ENCODE measurements around the gene MEIOSIN. TPM values are rescaled to one million over a fixed set of nuclear protein-coding genes. Genes with fewer than 3 reads are reported as not detected.

MEIOSIN gene
- total and polyA plus RNA-seq, 2 of the 4 experiments (the other 2 are of a cell fraction): not detected

- no TSS peak for BruUV-seq (replicated peaks)
- dilution Hi-C loops (cut with HindIII; ENCODE audit: low sequenced_read_pairs, unreplicated experiment): no loop called here
Measured at GRCh38 chr19:45712699-45713067, 20.6 kb upstream of the MEIOSIN start.

More at GRCh38 chr19:45712699-45713067, 20.6 kb upstream of the MEIOSIN start:
- TF ChIP-seq CEBPB (IDR thresholded peaks at IDR 0.05; ENCODE audit: low read depth, low read length) (no peak), MAFK (IDR thresholded peaks at IDR 0.05; ENCODE audit: low read depth, low read length) (no peak), ELK1 (IDR thresholded peaks at IDR 0.05; ENCODE audit: borderline replicate concordance, low read depth, low read length) (no peak), POLR2A (IDR thresholded peaks at IDR 0.05; ENCODE audit: low read depth, low read length) (no peak), MXI1 (IDR thresholded peaks at IDR 0.05; ENCODE audit: borderline replicate concordance, low read depth, low read length) (no peak), NFE2L2 (IDR thresholded peaks at IDR 0.05; ENCODE audit: low read depth, low read length) (no peak), MAZ (IDR thresholded peaks at IDR 0.05; ENCODE audit: borderline replicate concordance, low read depth, low read length) (no peak), RAD21 (IDR thresholded peaks at IDR 0.05; ENCODE audit: low read length) (no peak), SMC3 (IDR thresholded peaks at IDR 0.05; ENCODE audit: low read depth, low read length) (no peak)
- Histone ChIP-seq H2AK5ac (ENCODE audit: low read depth, low read length) (no peak overlapping the region), H2AK9ac (replicated peaks; ENCODE audit: low read depth, low read length, poor library complexity) (no peak overlapping the region), H3K79me1 (ENCODE audit: low read depth in 1 of 2, low read length in 2 of 2) (peaks cover 27 to 61% of the 10 kb centered on the region in 2 experiments), H3K56ac (ENCODE audit: extremely low read depth, insufficient read depth, low read length) (no peak overlapping the region), H3K9me1 (ENCODE audit: insufficient read depth, low read length) (no peaks in the 10 kb centered on the region), H3K27me3 (ENCODE audit: control insufficient read depth, insufficient read depth, low read length) (no peaks in the 10 kb centered on the region), H3K9me3 (ENCODE audit: control insufficient read depth, insufficient read depth, low read length) (no peaks in the 10 kb centered on the region), H4K91ac (ENCODE audit: insufficient read depth, low read depth, low read length) (no peak overlapping the region), H3K36me3 (ENCODE audit: control insufficient read depth, insufficient read depth, low read length) (peaks cover 20% of the 10 kb centered on the region), H4K20me1 (ENCODE audit: insufficient read depth, low read length) (no peaks in the 10 kb centered on the region), H4K8ac (ENCODE audit: low read depth in 2 of 2, low read length in 2 of 2) (no peak overlapping the region), H2BK5ac (ENCODE audit: low read depth, low read length, poor library complexity, severe bottlenecking) (no peak overlapping the region), H3K4ac (ENCODE audit: low read depth, low read length) (no peak overlapping the region), H2BK120ac (ENCODE audit: low read depth, low read length) (no peak overlapping the region), H3K4me3 (ENCODE audit: insufficient read depth, low read depth, low read length) (no peak overlapping the region), H2BK15ac (ENCODE audit: low read depth, low read length) (no peak overlapping the region), H3K18ac (ENCODE audit: low read depth, low read length) (no peak overlapping the region), H3K14ac (replicated peaks; ENCODE audit: low read depth, low read length) (no peak overlapping the region), H4K5ac (ENCODE audit: low read depth, low read length) (no peak overlapping the region), H3K23ac (ENCODE audit: low read depth, low read length) (no peak overlapping the region), H2BK20ac (ENCODE audit: low read depth, low read length) (no peak overlapping the region), H3K4me1 (ENCODE audit: control insufficient read depth, insufficient read depth, low read length) (peaks cover 2% of the 10 kb centered on the region; the same call in 1 of the 2 replicates), H3K27ac (ENCODE audit: insufficient read depth, low read length) (no peak overlapping the region), H3K9ac (ENCODE audit: low read depth, low read length) (no peak overlapping the region), H2AFZ (replicated peaks; ENCODE audit: low read length, poor library complexity) (no peak overlapping the region), H3K4me2 (ENCODE audit: low read depth, low read length) (no peak overlapping the region)
- intact Hi-C loops (cut with micrococcal nuclease) (no loop called here), in situ Hi-C loops (cut with MboI; ENCODE audit: low sequenced_read_pairs) (no loop called here)
- DNase-seq (no peak), ATAC-seq (ENCODE audit: low read depth) (no peak)
- CTCF ChIA-PET: no interaction called here
- POLR2A ChIA-PET (ENCODE audit: unreplicated experiment): no interaction called here
- 97% methylated on average over 14 of the region's 25 CpGs; no CpG with 5 or more reads in 1 of the 2 experiments for WGBS, 2 experiments (ENCODE audit: extremely low coverage in 2 of 2, insufficient read length in 1 of 2)
